GM12864 (cell line): ENCODE measurements around the gene POLN.

Experiments used
- DNase-seq: peaks from one replicate; pipeline ENCODE4 v3.0.0-alpha.2; 2011; ENCODE audit warnings: low read depth
- H3K4me3 ChIP-seq: 2 replicates; pipeline ENCODE4 v1.5.1; 2011; ENCODE audit warnings: mild to moderate bottlenecking, low read depth, low read length, control low read depth
- CTCF ChIP-seq: IDR thresholded peaks from 2 replicates; pipeline ENCODE4 v1.5.1; 2011; ENCODE audit warnings: low read depth, mild to moderate bottlenecking, moderate library complexity, low read length, control low read depth, inconsistent platforms; ENCODE audit errors: missing control alignments

POLN gene

GRCh38 chr4:2045518-2045951, 196.4 kb downstream of the POLN start:
- no peak for TF ChIP-seq CTCF
- DNase-seq: no peak

GRCh38 chr4:2044542-2045517, 197.1 kb downstream of the POLN start:
- DNase-seq: no peak
- H3K4me3 ChIP-seq: no peak overlapping the region
- no peak for TF ChIP-seq CTCF

More at GRCh38 chr4:2045518-2045951, 196.4 kb downstream of the POLN start:
- H3K4me3 ChIP-seq: no peak overlapping the region

GRCh38 chr4:2044119-2044485, 197.8 kb downstream of the POLN start:
- H3K4me3 ChIP-seq: no peak overlapping the region
- DNase-seq: no peak
- no peak for TF ChIP-seq CTCF

GRCh38 chr4:2043396-2044118, 198.4 kb downstream of the POLN start:
- no peak overlapping the region for H3K4me3 ChIP-seq
- no peak for DNase-seq
- TF ChIP-seq CTCF: no peak

- no peak for TF ChIP-seq CTCF
- H3K4me3 ChIP-seq: no peak overlapping the region
- DNase-seq: no peak
Observed at GRCh38 chr4:2042947-2043395, 198.9 kb downstream of the POLN start.

- TF ChIP-seq CTCF: no peak
- peak overlapping the region; percentile 51 for H3K4me3 ChIP-seq
- DNase-seq: no peak
Observed at GRCh38 chr4:2042204-2042946, 199.5 kb downstream of the POLN start.
